ENCODE results near the gene MPHOSPH9.

Gene MPHOSPH9

GRCh38 chr12:123150275-123150743 is 82.6 kb downstream of the MPHOSPH9 start:
- peak in 1 of 3 donors; percentile 16 for DNase-seq (ENCODE audit: low read depth in 2 of 3, low spot score in 1 of 3)

- no peak for DNase-seq (ENCODE audit: low read depth in 2 of 3, low spot score in 1 of 3)
Observed at GRCh38 chr12:123149501-123150274, 83.3 kb downstream of the MPHOSPH9 start.

- no peak for DNase-seq (ENCODE audit: low read depth in 2 of 3, low spot score in 1 of 3)
Observed at GRCh38 chr12:123149088-123149487, 83.9 kb downstream of the MPHOSPH9 start.

GRCh38 chr12:123148655-123149054 is 84.3 kb downstream of the MPHOSPH9 start:
- DNase-seq (ENCODE audit: low read depth in 2 of 3, low spot score in 1 of 3): no peak

GRCh38 chr12:123148223-123148622 is 84.7 kb downstream of the MPHOSPH9 start:
- no peak for DNase-seq (ENCODE audit: low read depth in 2 of 3, low spot score in 1 of 3)

- no peak for DNase-seq (ENCODE audit: low read depth in 2 of 3, low spot score in 1 of 3)
Observed at GRCh38 chr12:123145211-123145610, 87.7 kb downstream of the MPHOSPH9 start.

GRCh38 chr12:123143736-123144461 is 89.0 kb downstream of the MPHOSPH9 start:
- DNase-seq (ENCODE audit: low read depth in 2 of 3, low spot score in 1 of 3): no peak

- DNase-seq (ENCODE audit: low read depth in 2 of 3, low spot score in 1 of 3): no peak
Observed at GRCh38 chr12:123142921-123143735, 89.8 kb downstream of the MPHOSPH9 start.

GRCh38 chr12:123142518-123142840 is 90.5 kb downstream of the MPHOSPH9 start:
- no peak for DNase-seq (ENCODE audit: low read depth in 2 of 3, low spot score in 1 of 3)

GRCh38 chr12:123141615-123142517 is 91.1 kb downstream of the MPHOSPH9 start:
- DNase-seq (ENCODE audit: low read depth in 2 of 3, low spot score in 1 of 3): no peak

- no peak for DNase-seq (ENCODE audit: low read depth in 2 of 3, low spot score in 1 of 3)
Observed at GRCh38 chr12:123140676-123141614, 92.0 kb downstream of the MPHOSPH9 start.

- DNase-seq (ENCODE audit: low read depth in 2 of 3, low spot score in 1 of 3): no peak
Observed at GRCh38 chr12:123139926-123140675, 92.8 kb downstream of the MPHOSPH9 start.

- no peak for DNase-seq (ENCODE audit: low read depth in 2 of 3, low spot score in 1 of 3)
Observed at GRCh38 chr12:123135688-123136087, 97.3 kb downstream of the MPHOSPH9 start.

GRCh38 chr12:123134826-123135225 is 98.1 kb downstream of the MPHOSPH9 start:
- DNase-seq (ENCODE audit: low read depth in 2 of 3, low spot score in 1 of 3): no peak

- DNase-seq (ENCODE audit: low read depth in 2 of 3, low spot score in 1 of 3): no peak
Observed at GRCh38 chr12:123134271-123134671, 98.7 kb downstream of the MPHOSPH9 start.

GRCh38 chr12:123133701-123134100 is 99.2 kb downstream of the MPHOSPH9 start:
- no peak for DNase-seq (ENCODE audit: low read depth in 2 of 3, low spot score in 1 of 3)

GRCh38 chr12:123132951-123133619 is 99.9 kb downstream of the MPHOSPH9 start:
- no peak for DNase-seq (ENCODE audit: low read depth in 2 of 3, low spot score in 1 of 3)

GRCh38 chr12:123131879-123132402 is 101.0 kb downstream of the MPHOSPH9 start:
- DNase-seq (ENCODE audit: low read depth in 2 of 3, low spot score in 1 of 3): no peak

Data from stimulated activated CD4-positive, alpha-beta T cell treated with anti-CD3 and anti-CD28 coated beads, Interleukin-12 subunit alpha, Interleukin-12 subunit beta, amount 100 ng/mL, for 48 hours (primary cell).